GM12878 (cell line): Measurements from ENCODE around the gene ZBTB16.

Experiments
- CBX5 ChIP-seq: sonication (generic); IDR thresholded peaks from 2 replicates; pipeline ENCODE4 v1.6.1; 2016; ENCODE audit warnings: low read depth, moderate library complexity, mild to moderate bottlenecking, inconsistent platforms
- CEBPB ChIP-seq, 2 experiments: fragments of 150-350 bp in 1 of 2; IDR thresholded peaks; 2 replicates each; pipeline ENCODE4 v1.6.1; 2012 to 2014; ENCODE audit warnings: low read depth in 2 of 2, low read length in 2 of 2, borderline replicate concordance in 1 of 2, inconsistent platforms in 1 of 2
- CHD2 ChIP-seq: IDR thresholded peaks from 2 replicates; pipeline ENCODE4 v1.6.1; 2011; ENCODE audit warnings: low read depth, low read length, improper control_type of control experiment, borderline replicate concordance
- EZH2 ChIP-seq: IDR thresholded peaks from 2 replicates; pipeline ENCODE4 v1.6.1; 2012; ENCODE audit warnings: low read depth, mild to moderate bottlenecking, control low read depth, inconsistent platforms, low read length, borderline replicate concordance; ENCODE audit not compliant: control insufficient read depth
- POLR2A ChIP-seq: IDR thresholded peaks from 2 replicates; pipeline ENCODE4 v1.6.1; 2011; ENCODE audit warnings: low read depth, mild to moderate bottlenecking, low read length
- POLR2AphosphoS5 ChIP-seq: IDR thresholded peaks from 2 replicates; pipeline ENCODE4 v1.6.1; 2011; ENCODE audit warnings: mild to moderate bottlenecking, low read length, inconsistent platforms
- SRF ChIP-seq, 2 experiments: IDR thresholded peaks; 2 replicates each; pipeline ENCODE4 v1.6.1; 2011; ENCODE audit warnings: low read depth in 2 of 2, low read length in 2 of 2, mild to moderate bottlenecking in 1 of 2, moderate library complexity in 1 of 2
- STAT3 ChIP-seq: IDR thresholded peaks from 2 replicates; pipeline ENCODE4 v1.6.1; 2011; ENCODE audit warnings: low read depth, low read length, improper control_type of control experiment
- TF ChIP-seq, protein P1 (sequence below): fragments of 450-650 bp; IDR thresholded peaks from 2 replicates; pipeline ENCODE4 v1.6.1; 2017; ENCODE audit warnings: low read depth, mild to moderate bottlenecking, moderate library complexity
- TF ChIP-seq, protein P2 (sequence below), 3 experiments: IDR thresholded peaks in 2 of 3; conservative IDR thresholded peaks in 1 of 3; 2 replicates each; pipeline ENCODE4 v1.5.1; 2011; ENCODE audit warnings: low read depth in 3 of 3, low read length in 3 of 3, mild to moderate bottlenecking in 3 of 3, control low read depth in 2 of 3, moderate library complexity in 2 of 3, inconsistent platforms in 1 of 3, mixed read lengths in 1 of 3; ENCODE audit not compliant: control insufficient read depth in 2 of 3, insufficient read depth in 1 of 3; ENCODE audit errors: extremely low read depth in 1 of 3
- TF ChIP-seq, protein P3 (sequence below): fragments of 450-650 bp; IDR thresholded peaks from 2 replicates; pipeline ENCODE4 v1.6.1; 2016; ENCODE audit warnings: mild to moderate bottlenecking
- TF ChIP-seq, protein P4 (sequence below): IDR thresholded peaks from 2 replicates; pipeline ENCODE4 v1.6.1; 2011; ENCODE audit warnings: low read depth, mild to moderate bottlenecking, low read length, moderate library complexity, borderline replicate concordance; ENCODE audit errors: extremely low read depth

DNA sequence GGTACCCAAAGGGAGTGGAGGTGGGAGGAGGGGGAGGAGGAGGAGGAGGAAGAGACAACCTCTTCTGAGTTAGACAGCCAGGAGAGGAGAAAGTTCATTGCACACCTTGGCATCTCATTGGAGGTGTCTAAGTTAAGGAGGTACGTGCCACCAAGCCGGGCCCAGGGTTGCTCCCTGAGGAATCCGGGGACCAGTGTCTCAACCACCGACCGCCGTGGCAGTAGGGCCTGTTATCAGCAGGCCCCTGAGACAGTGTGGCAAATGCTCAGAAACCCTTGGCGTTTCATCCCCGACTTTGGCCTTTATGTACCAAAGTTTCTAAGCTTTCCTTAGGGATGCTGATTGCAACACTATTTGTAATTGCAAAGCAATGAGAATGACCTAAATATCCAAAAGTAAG, 141.7 kb downstream of the ZBTB16 start:
- TF ChIP-seq EZH2 (no peak), POLR2A (no peak), CEBPB (IDR thresholded peaks at IDR 0.05; ENCODE audit: borderline replicate concordance in 1 of 2, low read depth in 2 of 2, low read length in 2 of 2) (no peak), CHD2 (no peak), STAT3 (no peak), POLR2AphosphoS5 (no peak), CBX5 (no peak), SRF (IDR thresholded peaks at IDR 0.05; ENCODE audit: low read depth in 2 of 2, low read length in 2 of 2) (no peak)
- TF ChIP-seq, protein P1, sequence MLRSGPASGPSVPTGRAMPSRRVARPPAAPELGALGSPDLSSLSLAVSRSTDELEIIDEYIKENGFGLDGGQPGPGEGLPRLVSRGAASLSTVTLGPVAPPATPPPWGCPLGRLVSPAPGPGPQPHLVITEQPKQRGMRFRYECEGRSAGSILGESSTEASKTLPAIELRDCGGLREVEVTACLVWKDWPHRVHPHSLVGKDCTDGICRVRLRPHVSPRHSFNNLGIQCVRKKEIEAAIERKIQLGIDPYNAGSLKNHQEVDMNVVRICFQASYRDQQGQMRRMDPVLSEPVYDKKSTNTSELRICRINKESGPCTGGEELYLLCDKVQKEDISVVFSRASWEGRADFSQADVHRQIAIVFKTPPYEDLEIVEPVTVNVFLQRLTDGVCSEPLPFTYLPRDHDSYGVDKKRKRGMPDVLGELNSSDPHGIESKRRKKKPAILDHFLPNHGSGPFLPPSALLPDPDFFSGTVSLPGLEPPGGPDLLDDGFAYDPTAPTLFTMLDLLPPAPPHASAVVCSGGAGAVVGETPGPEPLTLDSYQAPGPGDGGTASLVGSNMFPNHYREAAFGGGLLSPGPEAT = no peak
- TF ChIP-seq, protein P2, sequence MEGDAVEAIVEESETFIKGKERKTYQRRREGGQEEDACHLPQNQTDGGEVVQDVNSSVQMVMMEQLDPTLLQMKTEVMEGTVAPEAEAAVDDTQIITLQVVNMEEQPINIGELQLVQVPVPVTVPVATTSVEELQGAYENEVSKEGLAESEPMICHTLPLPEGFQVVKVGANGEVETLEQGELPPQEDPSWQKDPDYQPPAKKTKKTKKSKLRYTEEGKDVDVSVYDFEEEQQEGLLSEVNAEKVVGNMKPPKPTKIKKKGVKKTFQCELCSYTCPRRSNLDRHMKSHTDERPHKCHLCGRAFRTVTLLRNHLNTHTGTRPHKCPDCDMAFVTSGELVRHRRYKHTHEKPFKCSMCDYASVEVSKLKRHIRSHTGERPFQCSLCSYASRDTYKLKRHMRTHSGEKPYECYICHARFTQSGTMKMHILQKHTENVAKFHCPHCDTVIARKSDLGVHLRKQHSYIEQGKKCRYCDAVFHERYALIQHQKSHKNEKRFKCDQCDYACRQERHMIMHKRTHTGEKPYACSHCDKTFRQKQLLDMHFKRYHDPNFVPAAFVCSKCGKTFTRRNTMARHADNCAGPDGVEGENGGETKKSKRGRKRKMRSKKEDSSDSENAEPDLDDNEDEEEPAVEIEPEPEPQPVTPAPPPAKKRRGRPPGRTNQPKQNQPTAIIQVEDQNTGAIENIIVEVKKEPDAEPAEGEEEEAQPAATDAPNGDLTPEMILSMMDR (IDR thresholded peaks at IDR 0.05 in 2 of 3, conservative IDR thresholded peaks at IDR 0.05 in 1 of 3; ENCODE audit: control insufficient read depth in 2 of 3, extremely low read depth in 1 of 3, insufficient read depth in 1 of 3, low read depth in 3 of 3, low read length in 3 of 3) = no peak
- TF ChIP-seq, protein P3, sequence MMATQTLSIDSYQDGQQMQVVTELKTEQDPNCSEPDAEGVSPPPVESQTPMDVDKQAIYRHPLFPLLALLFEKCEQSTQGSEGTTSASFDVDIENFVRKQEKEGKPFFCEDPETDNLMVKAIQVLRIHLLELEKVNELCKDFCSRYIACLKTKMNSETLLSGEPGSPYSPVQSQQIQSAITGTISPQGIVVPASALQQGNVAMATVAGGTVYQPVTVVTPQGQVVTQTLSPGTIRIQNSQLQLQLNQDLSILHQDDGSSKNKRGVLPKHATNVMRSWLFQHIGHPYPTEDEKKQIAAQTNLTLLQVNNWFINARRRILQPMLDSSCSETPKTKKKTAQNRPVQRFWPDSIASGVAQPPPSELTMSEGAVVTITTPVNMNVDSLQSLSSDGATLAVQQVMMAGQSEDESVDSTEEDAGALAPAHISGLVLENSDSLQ = no peak
- TF ChIP-seq, protein P4, sequence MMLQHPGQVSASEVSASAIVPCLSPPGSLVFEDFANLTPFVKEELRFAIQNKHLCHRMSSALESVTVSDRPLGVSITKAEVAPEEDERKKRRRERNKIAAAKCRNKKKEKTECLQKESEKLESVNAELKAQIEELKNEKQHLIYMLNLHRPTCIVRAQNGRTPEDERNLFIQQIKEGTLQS = no peak
